Measurements from ENCODE around the gene THOC2.

DNA sequence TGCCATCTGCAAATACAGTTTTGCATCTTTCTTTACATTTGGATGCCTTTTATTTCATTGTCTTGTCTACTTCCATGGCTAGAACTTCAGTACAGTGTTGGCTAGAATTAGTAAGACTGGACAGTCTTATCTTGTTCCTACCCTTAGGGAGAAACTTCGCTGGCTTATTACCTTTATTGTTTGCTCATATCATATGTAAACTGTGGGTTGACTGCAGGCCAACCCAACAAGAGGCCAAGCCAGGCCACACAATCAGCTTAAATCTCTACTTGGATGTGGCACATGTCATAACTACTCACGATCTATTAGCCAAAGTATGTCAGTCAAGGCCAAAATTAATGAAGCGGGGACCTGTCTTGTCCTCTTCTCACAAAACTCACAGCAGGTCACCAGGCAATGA, 144.1 kb downstream of the THOC2 start:
- TF ChIP-seq, protein P1, sequence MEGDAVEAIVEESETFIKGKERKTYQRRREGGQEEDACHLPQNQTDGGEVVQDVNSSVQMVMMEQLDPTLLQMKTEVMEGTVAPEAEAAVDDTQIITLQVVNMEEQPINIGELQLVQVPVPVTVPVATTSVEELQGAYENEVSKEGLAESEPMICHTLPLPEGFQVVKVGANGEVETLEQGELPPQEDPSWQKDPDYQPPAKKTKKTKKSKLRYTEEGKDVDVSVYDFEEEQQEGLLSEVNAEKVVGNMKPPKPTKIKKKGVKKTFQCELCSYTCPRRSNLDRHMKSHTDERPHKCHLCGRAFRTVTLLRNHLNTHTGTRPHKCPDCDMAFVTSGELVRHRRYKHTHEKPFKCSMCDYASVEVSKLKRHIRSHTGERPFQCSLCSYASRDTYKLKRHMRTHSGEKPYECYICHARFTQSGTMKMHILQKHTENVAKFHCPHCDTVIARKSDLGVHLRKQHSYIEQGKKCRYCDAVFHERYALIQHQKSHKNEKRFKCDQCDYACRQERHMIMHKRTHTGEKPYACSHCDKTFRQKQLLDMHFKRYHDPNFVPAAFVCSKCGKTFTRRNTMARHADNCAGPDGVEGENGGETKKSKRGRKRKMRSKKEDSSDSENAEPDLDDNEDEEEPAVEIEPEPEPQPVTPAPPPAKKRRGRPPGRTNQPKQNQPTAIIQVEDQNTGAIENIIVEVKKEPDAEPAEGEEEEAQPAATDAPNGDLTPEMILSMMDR (IDR thresholded peaks at IDR 0.05), result no peak
- TF ChIP-seq POLR2A (IDR thresholded peaks at IDR 0.05) (no peak), POLR2AphosphoS5 (IDR thresholded peaks at IDR 0.05; ENCODE audit: insufficient read depth in 1 of 2, low read depth in 1 of 2) (no peak)

Data from vagina (tissue), 2 donors.